ENCODE data around the gene ANOS1.

ANOS1 gene

DNA sequence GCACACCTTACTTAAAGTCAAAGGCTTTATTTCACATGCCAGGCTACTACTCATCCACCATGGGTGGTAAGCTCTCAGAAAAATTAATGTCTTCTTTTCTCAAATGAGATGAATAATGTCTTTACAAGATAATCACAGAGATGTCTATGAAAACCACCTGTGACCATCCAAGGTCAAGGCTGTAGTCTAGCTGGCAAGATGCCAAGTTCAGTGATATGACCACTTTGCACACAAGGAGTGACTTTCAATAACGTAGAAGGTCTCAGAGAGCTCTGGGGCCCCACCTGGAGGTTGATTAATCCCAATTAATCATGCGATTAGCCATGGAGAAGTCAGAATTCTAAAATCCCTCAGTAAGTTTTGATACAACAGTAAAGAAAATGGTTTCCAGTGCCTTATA, 20.5 kb downstream of the ANOS1 start:
- DNase-seq, result no peak

DNA sequence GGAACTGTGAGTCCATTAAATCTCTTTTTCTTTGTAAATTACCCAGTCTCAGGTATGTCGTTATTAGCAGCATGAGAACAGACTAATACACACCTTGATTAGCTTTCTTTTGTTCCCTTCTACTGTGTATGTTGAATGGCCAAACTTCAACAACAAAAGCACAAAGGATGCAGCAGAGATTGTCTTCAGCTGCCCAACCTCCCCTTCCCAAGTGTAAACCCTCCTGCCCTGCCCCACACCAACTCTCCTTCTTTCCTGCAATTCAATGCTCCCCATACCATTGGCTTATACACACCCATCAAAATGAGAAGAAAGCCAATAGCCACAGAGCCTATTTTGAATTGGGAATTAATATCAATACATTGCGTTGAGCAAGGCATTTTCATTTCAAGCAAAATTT, 27.8 kb downstream of the ANOS1 start:
- no peak for DNase-seq

DNA sequence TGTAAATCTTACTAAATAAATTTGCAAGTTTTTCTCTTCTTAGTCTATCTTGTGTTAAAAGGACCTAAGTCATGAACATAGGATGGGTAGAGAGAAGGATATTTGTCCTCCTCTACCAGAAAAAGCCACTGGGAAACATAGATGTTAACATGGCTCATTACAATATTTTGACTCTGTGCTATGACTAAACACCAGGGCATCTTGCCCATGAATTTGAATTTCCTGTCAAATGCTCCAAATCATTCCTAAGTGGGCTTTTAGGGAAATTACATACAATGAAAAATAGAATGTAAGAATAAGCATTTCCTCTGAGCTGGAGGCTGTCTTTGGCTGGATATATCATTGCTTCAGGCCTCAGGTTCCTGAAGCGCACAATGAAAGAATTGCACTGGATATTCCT, 39.1 kb downstream of the ANOS1 start:
- DNase-seq, result no peak

DNA sequence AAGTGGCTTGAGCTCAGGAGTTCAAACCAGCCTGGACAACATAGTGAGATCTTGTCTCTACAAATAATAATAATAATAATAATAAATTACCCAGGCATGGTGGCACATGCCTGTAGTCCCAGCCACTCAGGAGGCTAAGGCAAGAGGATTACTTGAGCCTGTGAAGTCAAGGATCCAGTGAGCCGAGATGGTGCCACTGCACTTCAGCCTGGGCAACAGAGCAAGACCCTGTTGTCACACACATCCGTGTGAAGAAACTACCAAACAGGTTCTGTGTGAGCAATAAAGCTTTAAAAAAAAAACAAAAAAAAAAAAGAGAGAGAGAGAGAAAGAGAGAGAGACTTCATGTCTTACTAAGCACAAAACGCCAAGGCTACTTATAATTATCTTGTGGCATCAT, 42.5 kb downstream of the ANOS1 start:
- DNase-seq, result no peak

DNA sequence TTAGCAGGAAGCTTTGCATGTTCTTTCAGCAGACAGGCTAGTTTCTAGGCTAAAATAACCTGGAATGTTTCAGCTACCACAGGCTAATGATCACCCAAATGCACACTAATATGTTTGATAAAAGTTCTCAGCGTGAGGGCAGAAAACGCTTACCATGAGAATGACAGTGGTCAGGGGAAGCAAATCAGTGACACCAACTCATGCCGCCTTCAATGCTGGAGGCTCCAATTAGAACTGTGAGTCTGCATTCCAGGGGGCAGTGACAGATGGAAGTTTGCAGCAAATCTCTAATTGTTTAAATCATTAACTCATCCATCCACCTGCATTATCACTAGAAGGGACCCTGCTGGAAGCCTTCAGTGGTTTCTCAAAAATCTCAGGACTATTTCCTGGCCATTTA, 43.2 kb downstream of the ANOS1 start:
- no peak for DNase-seq

DNA sequence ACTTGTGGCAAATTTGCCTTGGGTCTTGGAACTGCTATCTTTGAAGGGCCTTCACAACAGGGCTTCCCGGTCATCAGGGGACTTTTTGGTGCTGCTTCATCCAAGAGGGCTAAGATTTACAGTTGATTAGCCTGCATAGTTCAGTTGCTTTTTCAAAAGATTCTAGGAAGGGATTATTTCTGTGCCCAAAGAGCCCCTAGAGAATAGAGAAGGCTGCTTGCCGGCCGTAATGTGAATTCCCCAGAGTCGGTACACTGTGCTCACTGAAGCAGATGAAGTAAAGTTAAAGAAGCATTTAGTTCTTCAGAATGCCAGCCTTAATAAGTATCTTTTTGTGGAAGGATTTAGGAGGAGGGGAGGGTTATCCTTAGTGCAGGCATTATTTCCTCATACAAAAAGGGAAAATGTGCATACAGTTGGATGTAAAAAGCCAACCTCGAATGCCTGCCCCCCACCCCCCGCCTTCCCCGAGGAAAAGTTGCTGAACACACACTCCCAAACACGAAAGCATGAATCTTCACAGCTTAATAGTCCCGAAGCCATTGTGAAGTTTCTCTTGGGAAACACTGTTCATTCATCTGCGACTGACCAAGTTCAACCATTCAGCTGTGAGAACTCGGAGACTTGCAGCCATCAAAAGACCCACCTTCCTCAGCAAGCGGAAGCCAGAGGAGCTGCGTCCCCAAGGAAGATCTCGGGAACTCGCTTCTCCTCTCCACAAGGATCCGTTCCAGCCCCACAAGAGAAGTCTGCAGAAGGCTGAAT, 47.6 kb downstream of the ANOS1 start:
- no peak for DNase-seq

DNA sequence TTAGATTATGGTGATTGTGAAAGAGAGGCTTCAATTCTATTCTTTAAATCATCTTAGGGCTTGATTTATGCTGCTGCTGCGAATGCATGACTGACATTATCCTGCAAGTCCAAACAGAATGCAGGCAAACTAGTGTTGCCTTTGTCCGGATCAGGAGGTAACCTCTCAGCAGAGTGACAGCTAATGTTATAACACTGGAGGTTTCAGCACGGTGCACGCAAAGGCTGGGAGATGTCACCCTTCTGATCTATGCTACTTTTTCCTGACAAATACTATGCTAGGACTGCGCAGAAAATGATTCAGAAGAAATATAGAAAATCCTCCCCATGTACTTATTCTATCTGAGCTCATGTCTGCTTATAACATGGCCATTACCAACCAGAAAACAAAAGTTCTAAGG, 48.2 kb downstream of the ANOS1 start:
- no peak for DNase-seq

DNA sequence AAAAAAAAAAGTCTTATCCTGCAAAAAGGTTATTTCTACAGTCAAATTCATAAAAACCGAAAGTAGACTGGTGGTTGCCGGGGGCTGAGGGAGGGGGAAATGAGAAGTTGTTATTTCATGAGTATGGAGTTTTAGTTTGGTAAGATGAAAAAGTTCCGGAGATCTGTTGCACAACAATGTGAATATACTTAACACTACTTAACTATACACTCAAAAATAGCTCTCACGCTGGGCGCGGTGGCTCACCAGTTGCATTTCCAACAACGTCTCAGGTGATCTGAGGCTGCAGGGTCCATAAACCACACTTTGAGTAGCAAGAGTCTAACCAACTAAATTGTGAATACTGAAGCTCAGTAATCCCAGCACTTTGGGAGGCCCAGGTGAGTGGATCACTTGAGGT, 52.4 kb downstream of the ANOS1 start:
- DNase-seq, result no peak

DNA sequence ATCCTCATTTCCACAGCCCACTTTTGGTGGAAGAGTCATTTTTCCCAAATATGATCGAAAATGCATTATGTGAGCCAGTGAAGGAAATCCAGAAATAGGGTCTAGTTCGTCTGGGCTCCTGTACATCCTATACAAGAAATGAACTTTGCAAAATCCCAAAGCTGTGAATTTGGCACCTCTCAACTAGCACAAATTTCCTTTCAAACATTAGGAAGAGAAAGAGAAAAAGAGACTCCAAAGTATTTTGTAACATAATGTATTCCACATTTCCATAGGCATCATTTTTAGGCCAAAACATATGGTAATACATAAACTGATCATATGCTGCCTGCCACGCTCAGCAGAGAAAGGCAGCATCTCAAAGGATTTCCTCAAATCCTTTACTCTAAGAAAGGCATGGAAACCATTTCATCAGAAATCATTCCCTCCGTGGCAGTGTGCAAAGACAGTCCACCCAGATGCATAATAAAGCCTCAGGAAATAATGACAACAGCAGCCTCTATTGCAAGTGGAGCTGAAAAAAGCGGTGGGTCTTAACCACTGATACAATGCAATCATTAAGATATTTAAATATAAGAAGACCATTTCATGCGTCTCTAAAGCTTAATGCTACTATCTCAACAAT, 56.8 kb downstream of the ANOS1 start:
- no peak for DNase-seq

DNA sequence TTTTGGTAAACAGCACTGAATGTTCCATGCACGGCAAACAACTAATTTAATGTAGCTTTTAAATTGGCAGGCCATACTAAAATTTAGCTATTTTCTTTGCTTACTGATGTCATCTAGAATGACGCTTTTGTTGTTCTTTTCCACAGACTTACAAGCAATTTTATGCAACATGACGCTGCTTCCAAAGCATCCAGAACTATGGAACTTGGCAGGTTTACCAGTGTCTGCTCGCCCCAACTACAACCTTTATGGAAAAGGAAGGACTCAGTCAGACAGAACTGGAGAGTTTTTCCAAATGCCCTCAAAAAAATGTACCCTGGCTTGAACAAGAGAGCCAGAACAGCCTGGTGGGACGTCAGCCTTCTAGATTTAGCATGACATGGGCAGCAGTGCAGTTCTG, 58.7 kb downstream of the ANOS1 start:
- no peak for DNase-seq

DNA sequence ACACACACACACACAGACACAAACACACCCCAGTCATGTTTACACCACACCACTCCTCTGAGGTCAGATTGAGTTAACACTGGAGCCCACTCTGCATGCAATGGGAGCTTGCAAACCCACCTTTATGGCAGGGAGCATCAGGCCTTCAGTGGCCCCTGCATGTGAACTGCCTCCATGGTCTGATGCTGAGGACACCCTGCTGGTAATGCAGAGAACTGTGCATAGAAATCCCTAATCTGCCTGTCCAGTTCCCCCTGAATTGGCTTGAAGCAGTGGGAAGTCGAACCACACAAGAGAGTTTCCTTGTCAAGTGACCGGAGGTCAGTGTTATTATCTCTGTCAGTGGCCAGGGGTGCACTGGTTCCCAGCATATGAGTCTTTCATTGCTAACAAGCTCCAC, 59.8 kb downstream of the ANOS1 start:
- no peak for DNase-seq

DNA sequence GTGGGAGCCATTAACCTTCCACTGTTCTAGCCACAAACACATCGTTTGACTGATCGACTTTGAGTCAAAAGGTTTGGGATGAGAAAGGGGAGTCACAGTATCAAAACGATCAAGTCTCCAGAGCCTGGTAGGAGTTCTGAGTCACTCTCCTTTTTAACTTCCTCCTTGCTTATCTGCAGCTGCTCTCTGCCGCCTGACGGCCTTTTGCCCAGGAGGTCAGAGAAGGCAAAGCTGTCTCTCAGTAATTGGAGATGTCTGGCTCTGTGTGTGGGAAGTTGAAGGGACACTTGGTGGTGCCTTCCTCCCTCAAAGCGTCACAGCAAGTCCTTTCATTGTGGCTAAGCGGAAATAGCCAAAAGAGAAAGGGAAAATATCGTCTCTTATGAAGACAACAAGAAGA, 63.1 kb downstream of the ANOS1 start:
- no peak for DNase-seq

DNA sequence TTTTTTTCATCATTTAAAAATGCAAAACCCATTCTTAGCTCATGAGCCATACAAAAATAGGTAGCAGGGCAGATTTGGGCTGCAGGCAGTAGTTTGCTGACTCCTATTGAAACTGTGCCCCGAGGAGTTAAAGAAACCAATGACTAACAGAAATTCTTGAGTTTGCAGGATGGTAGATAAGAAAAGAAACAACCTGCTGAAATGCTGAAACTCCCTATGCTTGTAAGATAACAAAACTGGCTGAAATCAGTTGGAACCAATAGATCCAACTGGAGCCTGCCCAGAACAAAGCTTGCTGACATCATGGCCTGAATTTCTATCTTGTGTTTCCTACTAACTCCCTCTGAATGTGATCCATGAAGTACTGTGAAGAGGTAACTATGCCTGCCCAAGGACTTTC, 68.6 kb downstream of the ANOS1 start:
- DNase-seq, result no peak

DNA sequence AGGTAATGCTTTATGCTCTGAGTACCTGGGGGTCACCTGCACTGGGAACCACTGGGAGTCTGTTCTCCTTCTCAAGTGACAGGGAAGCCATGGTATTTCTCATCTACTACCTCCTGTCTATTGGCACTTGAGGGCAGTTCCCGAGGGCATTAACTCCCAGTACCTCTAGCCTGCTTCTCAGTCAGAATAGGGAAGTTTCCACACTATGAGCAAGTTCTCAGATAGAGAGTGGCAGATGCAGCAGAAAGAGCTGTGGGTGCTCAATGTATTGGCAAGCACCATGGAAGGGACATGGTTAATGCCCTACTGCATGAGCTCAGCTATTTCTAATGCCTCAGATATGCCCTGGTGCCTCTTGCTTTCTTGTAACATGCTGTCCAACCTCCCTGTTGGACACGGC, 74.1 kb downstream of the ANOS1 start:
- DNase-seq, result peak; percentile 4

DNA sequence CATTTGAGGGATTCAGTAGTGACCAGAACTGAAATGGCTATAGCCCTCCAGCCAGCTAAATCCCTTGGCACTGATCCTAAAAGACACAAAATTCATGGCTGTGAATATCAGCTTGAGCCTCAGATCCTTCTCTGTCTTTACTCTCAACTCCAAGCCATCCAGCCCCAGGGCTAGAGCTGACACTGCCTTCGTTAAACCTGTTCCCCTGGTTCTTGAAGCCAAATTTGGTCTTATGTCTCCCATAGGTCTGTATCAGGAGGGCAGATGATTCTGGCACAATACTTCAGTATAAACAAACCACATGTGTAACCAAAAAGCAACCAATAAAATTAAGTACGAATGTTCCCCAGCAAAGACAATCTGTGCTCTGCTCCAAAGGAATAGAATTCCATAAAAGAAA, 78.0 kb downstream of the ANOS1 start:
- DNase-seq, result no peak

DNA sequence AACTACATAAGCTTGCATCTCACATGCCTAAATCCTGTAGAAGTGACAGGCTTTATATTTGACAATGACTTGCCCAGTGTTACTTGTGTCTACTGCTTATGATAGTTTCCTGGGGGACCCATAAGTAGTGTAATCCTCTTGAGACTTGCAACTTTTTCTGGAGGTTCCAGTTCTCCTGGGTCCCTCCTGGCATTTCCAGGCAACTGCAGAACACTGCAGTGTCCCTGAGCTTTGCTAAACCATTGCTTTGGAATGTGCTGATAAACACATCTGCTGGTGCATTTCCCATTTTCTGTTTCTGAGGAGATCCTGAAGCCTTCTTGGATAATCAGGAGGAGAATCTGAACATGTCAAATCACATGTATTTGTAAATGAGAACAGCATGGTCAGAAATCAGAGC, 82.0 kb downstream of the ANOS1 start:
- no peak for DNase-seq

DNA sequence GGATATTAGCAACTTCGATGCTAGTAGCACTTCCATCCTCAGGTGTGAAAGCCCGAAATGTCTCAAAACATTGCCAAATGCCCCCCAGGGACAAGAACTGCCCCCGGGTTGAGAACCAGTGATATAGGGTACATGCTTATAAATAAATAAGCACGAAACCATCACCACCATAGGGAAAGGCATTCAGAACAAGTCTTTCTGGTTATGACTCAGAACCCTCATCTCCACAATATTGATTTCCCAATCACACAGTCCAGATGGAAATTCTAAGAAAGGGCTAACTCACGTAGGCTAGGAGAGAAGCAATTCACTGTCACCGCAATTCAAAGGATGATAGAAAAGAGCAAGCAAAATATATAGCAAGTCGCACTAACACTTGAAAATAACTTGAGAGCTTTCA, 84.8 kb downstream of the ANOS1 start:
- no peak for DNase-seq

DNA sequence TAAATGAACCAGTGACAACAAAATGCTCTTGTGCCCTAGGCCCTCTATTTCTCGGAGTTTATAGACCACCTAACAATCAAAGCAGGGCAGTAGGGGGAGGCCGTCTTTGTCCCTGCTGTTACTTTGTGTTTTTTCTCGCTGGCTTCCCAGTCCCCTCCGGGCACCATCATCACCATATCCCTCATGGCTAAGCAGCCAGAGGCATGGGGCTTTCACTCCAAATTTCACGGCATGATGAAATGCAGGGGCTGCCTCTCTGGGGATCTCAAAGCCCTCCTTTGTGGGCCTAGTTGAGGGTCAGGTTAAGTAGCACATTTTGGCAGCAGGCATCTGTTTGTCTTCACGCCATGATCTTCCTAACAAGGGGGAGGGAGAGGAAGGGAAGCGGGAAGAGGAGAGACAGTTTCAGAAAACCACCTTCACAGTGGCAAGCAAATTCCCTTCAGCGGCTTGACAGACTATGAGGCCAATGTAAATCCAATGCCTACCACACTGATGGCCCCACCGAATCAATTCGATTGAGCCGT, 91.9 kb downstream of the ANOS1 start:
- DNase-seq, result no peak

DNA sequence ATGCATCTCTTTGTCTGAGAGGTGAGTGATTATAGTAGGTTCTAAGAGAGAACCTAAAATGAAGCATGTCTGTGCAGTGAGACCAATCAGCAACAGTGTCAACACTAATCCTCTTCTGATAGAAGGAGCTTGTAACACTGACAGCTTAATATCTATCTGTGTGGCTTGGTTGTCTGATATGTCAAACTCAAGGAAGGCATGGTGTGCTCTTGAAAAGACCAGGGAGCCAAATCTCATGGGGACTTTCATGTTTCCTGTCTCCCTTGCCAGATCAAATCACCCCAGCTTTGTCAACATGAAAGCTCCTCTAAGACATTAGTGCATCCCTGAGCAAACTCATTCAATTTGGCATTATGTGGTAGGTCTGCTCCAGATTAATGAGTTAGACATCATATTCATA, 95.4 kb downstream of the ANOS1 start:
- no peak for DNase-seq

DNA sequence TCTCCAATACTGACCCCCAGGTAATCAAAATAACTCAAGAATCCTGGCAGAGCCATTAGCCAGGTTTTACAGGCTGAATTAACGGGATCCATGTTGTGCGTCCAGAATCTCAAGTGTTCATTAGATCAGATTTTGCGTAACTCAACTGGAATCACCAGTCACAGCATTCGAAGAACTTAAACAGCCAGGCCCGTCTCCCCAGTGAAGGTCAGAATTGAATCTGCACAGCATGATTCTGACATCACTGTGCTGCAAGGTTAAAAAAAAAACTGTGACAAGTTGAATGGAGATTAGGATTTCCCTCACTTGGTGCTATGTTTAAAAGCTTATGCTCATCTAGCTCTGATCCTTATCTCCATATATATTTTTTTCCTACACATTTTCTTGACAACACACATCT, 96.1 kb downstream of the ANOS1 start:
- DNase-seq, result no peak

DNA sequence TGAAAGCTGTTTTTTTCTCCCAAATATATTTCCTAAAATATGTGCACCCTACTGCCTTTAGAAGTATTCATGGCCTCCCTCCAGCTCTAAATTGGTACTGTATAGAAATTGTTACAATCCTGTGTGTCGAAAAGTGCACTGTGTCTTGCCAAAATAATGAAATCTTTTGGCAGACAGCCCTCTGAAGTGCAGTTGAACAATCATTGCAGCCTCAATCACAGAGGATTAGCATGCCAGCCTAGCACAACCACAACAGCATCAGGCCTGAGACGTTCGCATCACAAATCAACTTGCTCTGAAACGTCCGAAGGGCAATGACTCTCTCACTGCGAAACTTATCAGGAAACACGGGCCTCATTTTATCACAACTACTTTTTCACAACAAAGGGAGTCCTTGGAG, 99.0 kb downstream of the ANOS1 start:
- DNase-seq, result no peak

DNA sequence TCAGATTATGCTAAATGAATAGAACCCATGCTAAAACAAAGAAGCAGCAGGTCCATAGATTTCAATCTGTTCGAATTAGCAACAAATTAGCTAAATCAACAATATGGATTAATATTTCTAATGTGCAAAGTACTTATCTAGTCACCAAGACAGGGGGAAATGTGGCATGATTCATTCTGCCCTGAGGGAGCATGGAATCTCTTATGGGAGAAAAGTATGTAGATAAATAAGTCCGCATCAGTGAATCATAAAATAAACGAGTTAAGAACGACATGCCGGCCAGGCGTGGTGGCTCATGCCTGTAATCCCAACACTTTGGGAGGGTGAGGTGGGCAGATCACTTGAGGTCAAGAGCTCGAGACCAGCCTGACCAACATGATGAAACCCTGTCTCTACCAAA, 102.1 kb downstream of the ANOS1 start:
- no peak for DNase-seq

DNA sequence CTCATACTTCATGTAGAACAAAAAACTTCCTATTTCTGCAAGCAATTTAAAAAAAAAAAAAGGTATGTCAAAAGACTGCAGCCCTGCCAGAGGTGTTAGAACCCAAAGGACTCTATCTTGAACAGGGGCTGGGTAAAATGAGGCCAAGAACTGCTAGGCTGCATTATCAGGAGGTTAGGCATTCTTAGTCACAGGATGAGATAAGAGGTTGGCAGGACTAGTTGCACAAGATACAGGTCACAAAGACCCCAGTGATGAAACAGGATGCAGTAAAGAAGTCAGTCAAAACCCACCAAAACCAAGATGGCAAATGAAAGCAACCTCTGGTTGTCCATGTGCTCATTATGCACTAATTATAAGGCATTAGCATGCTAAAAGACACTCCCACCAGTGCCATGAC, 104.1 kb downstream of the ANOS1 start:
- DNase-seq, result no peak

DNA sequence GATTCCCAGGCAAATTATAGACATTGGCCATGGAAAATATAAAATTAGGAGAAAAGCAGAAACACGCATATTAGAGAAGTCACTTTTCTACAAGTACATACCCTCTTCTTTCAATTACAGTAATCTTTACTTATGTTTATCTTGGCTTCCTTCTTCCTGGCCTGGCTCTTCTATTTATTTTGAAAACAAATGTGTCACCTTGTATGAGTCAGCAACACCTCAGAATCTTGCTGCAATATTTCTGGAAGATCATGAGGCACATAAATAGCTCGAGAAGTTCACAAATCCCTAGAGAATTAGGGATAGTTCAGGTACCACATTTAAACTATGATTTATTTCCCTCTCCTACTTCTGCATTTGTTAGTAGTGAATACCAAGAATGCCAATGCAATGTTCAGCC, 124.6 kb downstream of the ANOS1 start:
- DNase-seq, result no peak

DNA sequence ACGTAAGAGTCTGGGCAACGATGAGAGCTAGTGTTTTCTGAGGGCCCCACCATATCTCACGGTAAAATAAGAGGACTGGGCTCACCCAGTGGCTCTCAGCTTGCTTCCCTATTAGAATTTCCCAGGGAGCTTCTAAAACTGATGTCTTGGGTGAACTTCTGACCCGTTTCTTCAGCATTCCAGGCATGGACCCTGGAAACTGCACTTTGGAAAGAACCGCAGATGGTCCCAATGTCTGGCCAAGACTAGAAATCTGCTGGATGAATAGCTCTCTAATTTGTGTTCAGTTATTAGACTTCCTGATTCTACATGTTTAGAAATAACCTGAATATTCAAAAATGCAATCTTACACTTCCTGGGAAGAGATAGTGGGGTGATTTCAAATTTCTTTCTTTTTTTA, 127.8 kb downstream of the ANOS1 start:
- DNase-seq, result no peak
